Panc1 (cell line): ENCODE results near the gene PHOX2A. TPM values are rescaled to one million over a fixed set of nuclear protein-coding genes. Genes with fewer than 3 reads are reported as not detected.

Experiments
- ATAC-seq: fragments of 200-7000 bp; cut with Tn5 transposase; 2 replicates; pipeline ENCODE4 v1.9.1; 2020; ENCODE audit warnings: mild to moderate bottlenecking, moderate library complexity
- BruUV-seq: library from RNA; stranded (reverse); fragments of 400-500 nt; replicated peaks from 2 replicates; lab custom pipeline; 2021; lab: Mats Ljungman, UMichigan
- CTCF ChIA-PET: fragments of 300-600 bp; sonication (Branson Sonifier 250); formaldehyde crosslinking; loops from one replicate; lab custom pipeline; 2022; ENCODE audit warnings: antibody characterized with exemption; lab: Charles Lee
- POLR2A ChIA-PET: fragments of 300-600 bp; sonication (Branson Sonifier 250); formaldehyde crosslinking; loops from one replicate; lab custom pipeline; 2022; ENCODE audit warnings: antibody characterized with exemption; lab: Charles Lee
- DNase-seq: peaks from one replicate; pipeline ENCODE4 v3.0.0-alpha.2; 2010; ENCODE audit warnings: low read depth, low spot score
- H3K27ac ChIP-seq: 2 replicates; pipeline ENCODE4 v1.5.1; 2011; ENCODE audit warnings: mild to moderate bottlenecking, low read length, inconsistent platforms
- H3K27me3 ChIP-seq: fragments of 200-500 bp; sonication (Bioruptor generic); 2 replicates; pipeline ENCODE4 v1.6.0; 2014; ENCODE audit warnings: low read length, inconsistent platforms; ENCODE audit not compliant: control insufficient read depth, insufficient read depth
- H3K36me3 ChIP-seq: fragments of 200-500 bp; sonication (Bioruptor generic); 2 replicates; pipeline ENCODE4 v1.5.1; 2014; ENCODE audit warnings: inconsistent platforms, mild to moderate bottlenecking, low read length, moderate library complexity; ENCODE audit not compliant: control insufficient read depth, insufficient read depth
- H3K4me1 ChIP-seq: 2 replicates; pipeline ENCODE4 v1.5.1; 2011; ENCODE audit warnings: inconsistent platforms, mild to moderate bottlenecking, low read length, moderate library complexity; ENCODE audit not compliant: control insufficient read depth, insufficient read depth
- H3K4me3 ChIP-seq, 2 experiments: 2 replicates each; pipeline ENCODE4 v1.5.1; 2011 to 2012; ENCODE audit warnings: low read depth in 2 of 2, low read length in 2 of 2, mild to moderate bottlenecking in 2 of 2, inconsistent platforms in 1 of 2, moderate library complexity in 1 of 2
- H3K9me3 ChIP-seq: fragments of 200-500 bp; sonication (Bioruptor generic); 2 replicates; pipeline ENCODE4 v1.5.1; 2014; ENCODE audit warnings: low read depth, mild to moderate bottlenecking, inconsistent platforms, low read length, moderate library complexity; ENCODE audit not compliant: control insufficient read depth, insufficient read depth
- CTCF ChIP-seq: fragments of 450-650 bp; IDR thresholded peaks from 2 replicates; pipeline ENCODE4 v1.5.1; 2017; ENCODE audit warnings: mild to moderate bottlenecking
- POLR2AphosphoS5 ChIP-seq: IDR thresholded peaks from 2 replicates; pipeline ENCODE4 v1.6.1; 2012; ENCODE audit warnings: mild to moderate bottlenecking, low read depth, low read length, moderate library complexity
- REST ChIP-seq, 2 experiments: IDR thresholded peaks; 2 replicates each; pipeline ENCODE4 v1.6.1; 2011 to 2012; ENCODE audit warnings: low read depth in 2 of 2, control low read depth in 1 of 2, low read length in 1 of 2, mild to moderate bottlenecking in 1 of 2, moderate library complexity in 1 of 2; ENCODE audit not compliant: insufficient read depth in 1 of 2
- SIN3A ChIP-seq: IDR thresholded peaks from 2 replicates; pipeline ENCODE4 v1.6.1; 2012; ENCODE audit warnings: low read depth, mild to moderate bottlenecking, low read length, moderate library complexity, borderline replicate concordance; ENCODE audit not compliant: insufficient read depth
- TCF7L2 ChIP-seq: IDR thresholded peaks from 2 replicates; pipeline ENCODE4 v1.6.1; 2011; ENCODE audit warnings: mild to moderate bottlenecking, low read depth, low read length, inconsistent platforms
- in situ Hi-C: cut with HindIII; loops from 2 replicates; pipeline ENCODE4 v1.10.0; 2016; ENCODE audit warnings: low sequenced_read_pairs, low pct_unique_long_range_greater_than_20kb
- intact Hi-C: fragments of 100-400 bp; cut with micrococcal nuclease; formaldehyde crosslinking; loops from one replicate; pipeline ENCODE4 v1.10.0; 2022; ENCODE audit not compliant: unreplicated experiment
- total RNA-seq: library from RNA; stranded (reverse); gene quantifications from one replicate; pipeline ENCODE4 v1.2.1, GENCODE V29; 2021; ENCODE audit not compliant: unreplicated experiment

PHOX2A gene
- total RNA-seq, 1 experiment from 2014 or later = not detected

- no peak for TF ChIP-seq SIN3A
- ChIA-PET CTCF (no interaction called here), POLR2A (no interaction called here)
- intact Hi-C loops (no loop called here), in situ Hi-C loops (no loop called here)
- Histone ChIP-seq H3K36me3 (no peaks in the 10 kb centered on the region), H3K4me3 (no peak within 1 kb of the TSS), H3K27me3 (peaks cover 7% of the 10 kb centered on the region; the same call in 1 of the 2 replicates), H3K9me3 (no peaks in the 10 kb centered on the region), H3K4me1 (no peaks in the 10 kb centered on the region), H3K27ac (no peak within 1 kb of the TSS)
- ATAC-seq = no peak
- no peak for DNase-seq
- no TSS peak for BruUV-seq
These were observed 27.3 kb downstream of the PHOX2A start, which contains the start of gene FOLR2 for GRCh38 chr11:72216638-72217037. TSS of gene FOLR2 (plus strand) at chr11:72216794. CDS start at chr11:72218585, 1,791 bp downstream.

GRCh38 chr11:72209101-72209500, 34.9 kb downstream of the PHOX2A start:
- Histone ChIP-seq H3K4me3 (no peak overlapping the region), H3K4me1 (no peaks in the 10 kb centered on the region), H3K36me3 (no peaks in the 10 kb centered on the region), H3K27ac (no peak overlapping the region), H3K27me3 (peaks cover 4% of the 10 kb centered on the region; the same call in 1 of the 2 replicates), H3K9me3 (no peaks in the 10 kb centered on the region)
- ATAC-seq (no peak), DNase-seq (no peak)
- ChIA-PET POLR2A (no interaction called here), CTCF (no interaction called here)
- BruUV-seq = no TSS peak
- intact Hi-C loops (no loop called here), in situ Hi-C loops (no loop called here)
- no peak for TF ChIP-seq REST (IDR thresholded peaks at IDR 0.05; ENCODE audit: insufficient read depth in 1 of 2, low read depth in 2 of 2, low read length in 1 of 2)

- POLR2A ChIA-PET = no interaction called here
These were observed 35.7 kb downstream of the PHOX2A start for GRCh38 chr11:72208281-72208680.

More at GRCh38 chr11:72208281-72208680, 35.7 kb downstream of the PHOX2A start:
- no peak for ATAC-seq
- no TSS peak for BruUV-seq
- Histone ChIP-seq H3K36me3 (no peaks in the 10 kb centered on the region), H3K9me3 (no peaks in the 10 kb centered on the region), H3K27me3 (peaks cover 4% of the 10 kb centered on the region; the same call in 1 of the 2 replicates), H3K4me3 (no peak overlapping the region), H3K27ac (no peak overlapping the region), H3K4me1 (no peaks in the 10 kb centered on the region)
- DNase-seq = no peak
- no peak for TF ChIP-seq SIN3A
- no peak for TF ChIP-seq POLR2AphosphoS5
- TF ChIP-seq TCF7L2 = no peak
- no peak for TF ChIP-seq REST (IDR thresholded peaks at IDR 0.05; ENCODE audit: insufficient read depth in 1 of 2, low read depth in 2 of 2, low read length in 1 of 2)
- TF ChIP-seq CTCF = no peak
- intact Hi-C loops = no loop called here
- in situ Hi-C loops = no loop called here
- CTCF ChIA-PET = interaction anchor here (0.5 to 0.6 kb wide), 2 partner anchors 152 to 590 kb away, joined by 3 read pairs; no protein-coding TSS in a partner anchor
